Left lobe of liver (tissue), 2 donors: ENCODE data around the gene BAZ1A. TPM values are rescaled to one million over a fixed set of nuclear protein-coding genes. Genes with fewer than 3 reads are reported as not detected.

Source experiments
- ATAC-seq: fragments of 200-7000 bp; cut with Tn5 transposase; one replicate; pipeline ENCODE4 v1.9.1; 2020; ENCODE audit warnings: mild to moderate bottlenecking, moderate library complexity
- DNase-seq: peaks from one replicate; pipeline ENCODE4 v3.0.0-alpha.2; 2020; ENCODE audit warnings: low spot score
- total RNA-seq: library from RNA; stranded (reverse); gene quantifications from one replicate; pipeline ENCODE4 v1.2.1, GENCODE V29; 2021
- donor health status: DM: no; HTN: no; CAD: no; lungs with moderate emphysema.
- donor health status: DM: no; HTN: yes; CAD: no.

Gene BAZ1A
- total RNA-seq, 1 donor from 2014 or later = 10.6 TPM

DNA sequence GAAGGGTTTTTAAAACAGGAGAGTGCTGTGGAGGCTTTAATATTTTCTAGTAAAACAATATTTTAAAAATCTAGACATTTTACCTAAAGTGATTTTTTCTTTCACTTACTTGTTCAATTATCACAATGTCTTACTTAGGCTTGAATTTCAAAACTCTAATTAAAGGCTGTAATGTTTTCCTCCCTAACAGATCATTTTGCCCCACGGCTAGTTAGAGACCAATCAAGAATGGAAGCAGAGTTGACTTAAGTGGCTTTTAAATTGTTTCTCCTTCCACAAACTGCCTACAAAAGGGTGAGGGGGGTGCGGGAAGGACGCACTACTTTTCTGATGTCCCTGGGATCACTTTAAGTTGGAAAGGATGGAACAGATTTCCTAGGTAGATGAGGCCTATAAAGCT, 151.3 kb downstream of the BAZ1A start:
- DNase-seq = no peak
- no peak for ATAC-seq

DNA sequence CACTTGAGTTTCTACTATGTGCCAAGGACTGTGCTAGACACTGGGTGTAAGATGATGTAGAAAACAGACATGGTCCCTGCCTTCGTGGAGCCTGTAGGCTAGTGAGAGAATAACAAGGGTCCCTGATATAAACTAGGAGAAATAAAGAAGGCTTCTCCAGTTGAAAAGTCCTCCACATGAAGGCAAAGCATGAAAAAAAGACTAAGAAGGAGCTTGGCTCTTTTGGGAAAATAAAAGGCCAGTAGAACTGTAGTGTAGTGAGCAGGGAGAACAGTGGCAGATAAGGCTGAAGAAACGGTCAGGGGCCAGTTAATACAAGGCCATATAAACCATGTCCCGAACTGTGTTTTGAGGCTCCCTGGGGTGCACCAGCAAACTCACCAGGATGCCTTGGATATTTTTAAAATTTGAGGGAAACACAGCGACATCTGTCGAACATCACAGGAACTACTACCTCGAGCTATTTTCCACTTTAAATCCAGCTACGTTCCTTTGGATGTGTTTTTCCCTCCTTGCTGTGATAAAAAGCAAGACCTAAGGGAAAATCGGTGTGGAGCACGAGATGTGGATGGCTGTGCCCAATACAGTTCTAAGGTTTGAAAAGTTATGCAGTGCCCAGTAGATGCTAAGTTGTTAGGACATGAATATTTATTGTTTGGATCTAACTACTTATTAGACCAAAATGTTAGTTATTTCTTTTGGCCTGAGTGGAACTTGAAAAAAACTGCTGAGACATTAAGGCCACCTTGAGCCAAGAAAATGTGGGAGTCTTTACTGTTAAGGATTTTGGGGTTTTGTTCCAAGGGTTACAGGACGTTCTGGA, 152.2 kb downstream of the BAZ1A start:
- DNase-seq (peak; percentile 51), ATAC-seq (peak; percentile 97)

DNA sequence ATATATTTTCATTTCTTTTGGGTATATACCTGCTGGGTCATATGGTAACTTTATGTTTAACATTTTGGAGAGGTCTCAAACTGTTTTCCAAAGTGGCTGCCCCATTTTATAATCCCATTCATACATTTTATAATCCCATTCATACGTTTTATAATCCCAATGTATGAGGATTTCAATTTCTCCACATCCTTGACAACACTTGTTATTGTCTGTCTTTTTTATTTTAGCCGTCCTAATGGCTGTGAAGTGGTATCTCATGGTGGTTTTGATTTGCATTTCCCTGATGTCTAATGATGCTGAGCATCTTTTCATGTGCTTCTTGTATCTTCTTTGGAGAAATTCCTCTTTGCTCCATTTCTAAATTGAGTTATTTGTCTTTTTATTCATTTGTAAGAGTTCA, 154.0 kb downstream of the BAZ1A start:
- no peak for DNase-seq
- ATAC-seq = no peak

DNA sequence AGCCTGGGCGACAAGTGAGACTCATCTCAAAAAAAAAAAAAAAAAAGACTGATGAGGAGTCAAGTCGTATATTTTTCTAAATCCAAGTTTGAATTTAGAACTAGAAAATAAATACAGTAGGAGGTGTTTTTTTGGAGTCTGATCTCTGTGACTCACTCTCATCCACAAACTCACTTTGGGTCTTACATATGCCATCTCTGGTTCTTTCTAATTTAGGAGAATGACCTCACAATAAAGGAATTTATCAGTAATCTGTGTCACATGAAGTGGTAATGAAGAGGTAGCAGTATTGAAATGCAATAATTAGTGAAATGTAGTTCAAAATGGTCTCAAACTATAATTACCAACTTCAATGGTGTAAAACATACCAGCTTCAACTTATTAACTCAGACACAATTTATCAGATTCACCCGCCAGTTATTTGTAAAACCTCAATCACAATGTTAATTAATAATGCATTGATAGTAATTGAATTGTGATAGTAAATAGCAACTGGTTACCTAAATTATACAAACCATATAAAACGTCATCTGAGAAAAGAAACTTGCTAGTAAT, 156.3 kb downstream of the BAZ1A start:
- no peak for ATAC-seq

DNA sequence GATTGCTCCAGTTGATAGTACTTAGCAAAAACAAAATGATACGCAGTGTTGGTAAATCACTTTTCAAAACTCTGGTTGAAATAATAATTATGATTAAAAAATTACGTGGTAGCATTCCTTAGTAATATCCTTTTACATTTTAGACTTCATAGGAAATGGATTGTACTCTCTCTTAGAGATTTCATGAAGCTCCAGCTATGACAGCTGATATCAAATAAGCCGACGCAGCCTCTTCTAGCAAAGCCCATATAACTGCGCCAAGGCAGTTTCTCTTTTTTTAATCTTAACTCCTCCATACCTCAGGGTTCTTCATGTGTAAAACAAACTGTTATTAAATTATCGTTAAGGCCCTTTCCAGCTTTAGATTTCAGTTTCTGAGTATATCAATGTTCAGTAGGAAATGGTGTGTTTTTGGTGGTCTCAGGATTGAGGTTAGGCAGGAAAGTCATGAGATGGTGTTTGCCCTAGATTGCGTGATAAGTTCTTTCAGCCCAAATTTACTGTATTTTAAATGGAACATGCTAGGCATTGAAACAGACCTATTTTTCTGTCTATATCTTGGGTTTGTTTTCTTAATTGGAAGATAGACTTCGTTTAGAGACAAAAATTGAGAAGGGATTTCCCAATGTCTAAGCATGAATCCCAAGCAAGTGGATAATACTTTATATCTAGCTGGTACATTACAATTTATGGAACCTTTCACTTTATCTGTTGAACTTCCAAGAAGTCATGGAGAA, 159.9 kb downstream of the BAZ1A start:
- ATAC-seq (peak; percentile 17), DNase-seq (no peak)

More for the DNA sequence above, 156.3 kb downstream of the BAZ1A start:
- DNase-seq = no peak

DNA sequence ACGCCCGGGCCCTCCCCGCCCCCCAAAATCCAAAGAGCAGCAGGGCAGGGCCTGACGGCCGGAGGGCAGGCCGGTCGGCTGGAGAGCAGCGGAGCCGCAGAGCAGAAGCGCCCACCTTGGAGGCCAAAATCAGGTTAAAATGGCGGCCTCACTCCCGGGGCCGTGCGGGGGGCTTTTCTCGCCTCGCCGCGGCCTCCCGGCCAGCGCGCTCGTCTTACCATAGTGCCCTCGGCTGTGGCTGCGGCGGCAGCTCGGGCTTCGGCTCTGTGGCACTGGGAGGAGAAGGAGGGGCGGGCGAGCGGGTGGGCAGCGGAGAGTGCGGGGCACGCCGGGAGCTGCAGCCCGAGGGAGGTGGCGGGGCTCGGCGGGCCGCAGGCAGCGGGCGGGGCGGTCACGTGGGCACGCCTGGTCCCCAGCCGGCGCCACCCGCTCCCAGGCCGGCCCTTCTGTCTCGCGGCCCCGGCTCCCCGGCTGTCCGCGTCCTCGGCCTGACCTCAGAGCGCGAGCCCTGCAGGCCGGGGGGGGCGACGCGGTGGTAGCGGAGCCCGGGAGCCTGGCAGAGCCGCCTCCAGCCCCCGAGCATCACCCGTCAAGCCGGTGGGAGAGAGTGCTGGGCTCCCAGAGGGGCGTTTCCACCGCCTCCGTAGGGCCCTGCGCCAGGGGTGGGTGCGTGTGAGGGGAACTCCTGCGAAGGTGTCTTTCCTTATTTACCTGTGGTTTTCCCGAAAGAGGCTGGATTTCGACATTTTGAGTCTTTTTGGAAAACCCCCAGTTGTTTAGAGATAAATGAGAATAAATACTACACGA, 160.6 kb downstream of the BAZ1A start, which contains the start of gene CFL2:
CFL2 (minus strand) TSS at position 274 of the 807 bp plus-strand sequence; CDS start at position 221, 53 bp downstream.
- peak; percentile 89 for DNase-seq
- ATAC-seq = peak; percentile 97

DNA sequence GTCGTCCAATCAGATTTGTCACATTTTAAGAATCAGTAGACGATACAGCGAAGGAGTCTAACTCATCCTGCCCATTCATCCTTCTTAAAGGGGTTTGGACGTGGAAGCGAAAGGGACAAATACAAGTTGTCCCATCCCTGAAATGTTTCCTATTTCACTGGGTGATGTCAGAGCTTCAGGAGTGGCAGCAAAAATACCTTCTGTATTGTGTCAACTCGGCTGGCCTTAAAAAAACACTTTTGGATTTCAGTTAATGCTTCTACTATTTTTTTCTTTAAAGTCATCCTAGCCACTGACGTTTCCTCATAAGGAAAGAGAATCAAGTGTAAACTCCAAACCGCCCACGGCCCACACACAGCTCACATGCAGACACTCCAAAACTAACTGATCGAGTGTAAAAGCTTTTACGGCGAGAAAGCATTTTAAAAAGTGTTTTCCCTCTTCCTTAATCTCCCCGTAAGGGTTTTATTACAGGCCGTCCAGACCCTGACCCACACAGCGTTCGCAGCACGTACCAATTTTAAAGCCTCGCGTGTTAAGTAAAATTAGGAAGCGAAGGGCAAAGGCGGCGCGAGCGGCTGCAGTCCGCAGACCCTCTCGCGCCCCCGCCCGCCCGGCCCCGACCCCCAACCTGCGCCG, 161.4 kb downstream of the BAZ1A start:
- no peak for DNase-seq
- peak; percentile 36 for ATAC-seq

DNA sequence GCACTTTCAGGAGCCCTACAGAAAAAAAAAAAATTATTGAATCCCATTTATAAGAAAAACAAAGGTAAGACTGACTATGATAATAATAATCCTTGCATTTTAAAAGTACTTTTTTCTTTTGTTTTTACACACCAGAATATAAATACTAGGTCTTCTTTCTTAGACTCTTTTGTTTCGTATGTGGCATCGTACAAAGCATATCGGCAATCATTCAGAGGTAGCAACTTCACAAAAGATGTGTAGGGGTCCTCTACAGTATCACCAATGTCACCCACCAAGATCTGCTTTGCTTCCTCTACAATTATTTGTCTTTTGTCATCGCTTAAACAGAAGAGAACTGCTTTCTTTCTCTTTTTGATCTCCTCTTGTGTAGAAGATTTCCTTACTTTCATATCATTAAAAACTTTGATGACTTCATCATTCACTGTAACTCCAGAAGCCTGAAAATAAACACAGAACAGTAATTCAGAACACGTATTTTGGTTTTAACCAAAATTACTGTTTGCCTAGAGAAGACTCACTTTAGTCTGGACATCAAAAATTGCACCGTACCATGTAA, 162.0 kb downstream of the BAZ1A start:
- no peak for DNase-seq

DNA sequence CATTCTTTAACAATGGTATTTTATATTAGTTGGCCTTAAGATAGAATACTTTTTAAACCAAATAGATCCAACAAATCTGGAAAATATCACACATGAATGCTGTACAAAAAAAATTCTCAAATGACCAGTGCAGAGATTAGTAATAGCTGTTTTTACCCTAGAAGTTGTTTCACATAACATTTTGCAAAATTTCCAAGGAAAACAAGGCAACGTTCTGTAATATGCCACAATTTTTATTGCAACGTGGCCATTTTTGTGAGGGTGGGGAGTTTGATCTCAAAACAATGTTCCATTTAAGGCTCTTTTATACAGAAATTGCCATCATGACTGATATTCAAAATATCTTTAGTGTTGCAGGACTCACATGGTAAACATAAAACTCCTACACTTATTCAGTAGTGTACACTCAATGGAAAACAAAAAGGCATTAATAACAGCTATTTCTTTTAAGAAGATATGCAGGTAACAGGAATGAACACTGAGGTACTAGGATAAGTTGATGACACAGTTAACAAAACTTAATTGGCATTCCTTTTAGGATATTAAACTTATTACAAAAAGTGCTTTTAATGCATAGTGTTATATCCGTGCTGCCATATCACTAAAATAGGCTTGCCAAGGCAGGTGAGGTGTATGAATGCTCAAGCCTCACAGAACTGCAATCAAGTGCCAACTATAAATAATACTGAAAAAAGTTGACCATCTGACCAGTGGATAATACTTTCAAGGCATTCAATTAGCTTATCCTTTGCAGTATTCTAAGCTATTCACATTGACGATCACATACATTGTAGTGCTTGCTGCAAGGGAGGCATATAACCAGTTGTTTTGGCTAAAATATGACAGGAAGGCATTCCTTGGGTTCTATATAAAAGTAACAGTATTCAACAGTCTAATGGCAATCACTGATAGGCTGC, 163.1 kb downstream of the BAZ1A start:
- ATAC-seq (no peak), DNase-seq (no peak)

More for the DNA sequence above, 162.0 kb downstream of the BAZ1A start:
- no peak for ATAC-seq

DNA sequence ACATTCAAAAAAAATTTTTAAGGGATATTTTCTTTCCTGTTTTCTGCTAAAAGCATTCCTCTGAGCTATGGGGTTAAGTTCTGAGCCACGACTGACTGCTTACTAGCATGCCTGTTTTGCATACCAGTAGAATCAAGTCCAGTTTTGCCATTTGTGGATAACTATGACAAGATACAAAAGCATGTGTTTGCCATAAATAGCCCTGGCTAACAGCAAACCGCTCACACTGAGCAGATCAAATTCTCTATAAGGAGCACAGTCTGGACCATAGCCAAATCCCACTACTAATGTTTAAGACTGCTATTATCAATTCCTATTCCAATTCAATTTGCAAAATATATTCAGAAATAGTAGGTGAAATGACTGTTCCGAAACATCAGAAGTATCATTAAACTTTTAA, 164.0 kb downstream of the BAZ1A start:
- no peak for DNase-seq

DNA sequence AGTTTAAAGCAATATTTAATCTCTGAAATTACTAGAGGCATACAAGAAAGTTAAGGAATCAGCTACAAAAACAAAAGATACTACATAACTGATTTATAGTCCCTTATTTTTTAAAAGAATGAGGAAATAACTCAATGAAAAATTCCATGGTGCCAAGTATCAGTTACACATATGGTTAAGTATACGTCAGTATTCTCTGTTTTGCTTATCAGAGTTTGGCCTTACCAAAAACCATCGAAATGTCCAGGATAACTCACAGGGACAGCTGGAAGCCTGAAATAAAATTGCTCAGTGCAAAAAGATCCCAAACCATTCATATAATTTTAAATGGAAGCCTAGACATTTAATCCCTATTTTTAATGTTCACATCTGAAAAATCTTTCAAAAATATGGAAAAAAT, 164.4 kb downstream of the BAZ1A start:
- no peak for ATAC-seq
- no peak for DNase-seq

More for the DNA sequence above, 164.0 kb downstream of the BAZ1A start:
- no peak for ATAC-seq

DNA sequence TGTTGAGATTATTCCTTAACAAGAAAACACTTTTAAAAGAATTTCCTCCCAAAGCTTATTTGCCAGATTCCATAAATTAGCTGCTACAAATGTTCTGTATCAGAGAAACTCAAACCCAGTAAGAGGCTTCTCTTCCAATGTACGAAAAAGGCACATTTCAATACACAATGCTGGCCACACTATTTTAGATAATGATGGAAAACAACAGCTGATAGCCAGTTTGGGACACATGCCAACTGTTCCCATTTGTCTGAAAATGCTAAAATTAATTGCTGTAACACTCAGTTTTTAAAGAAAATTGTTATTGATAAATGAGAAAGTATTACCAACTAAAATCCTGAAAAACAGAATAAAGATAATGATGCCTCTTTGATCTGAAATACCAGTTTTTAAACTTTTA, 165.2 kb downstream of the BAZ1A start:
- ATAC-seq (no peak), DNase-seq (no peak)

DNA sequence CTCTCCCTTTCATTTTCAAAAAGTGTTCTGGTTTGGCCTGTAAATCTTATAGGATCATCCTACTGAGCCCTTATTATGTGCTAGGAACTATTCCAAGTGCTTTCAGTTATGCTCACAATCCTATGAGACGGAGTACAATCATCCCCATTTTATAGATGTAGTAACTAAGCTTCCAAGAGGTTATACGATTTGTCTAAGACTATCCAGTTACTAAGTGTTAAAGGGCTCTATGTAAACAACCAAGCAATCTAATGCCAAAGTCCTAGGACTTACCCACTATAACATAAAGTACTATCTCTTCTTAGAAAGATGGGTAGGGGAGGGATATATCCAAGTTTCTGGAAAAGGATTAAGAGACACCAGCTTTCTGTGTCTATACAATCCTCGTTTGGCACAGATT, 167.4 kb downstream of the BAZ1A start:
- no peak for DNase-seq
- no peak for ATAC-seq

Other genes with a start within 250 kb of the BAZ1A start
- 18.8 TPM for gene SNX6, start 245.2 kb downstream of the BAZ1A start, total RNA-seq
- 67.4 TPM for gene CFL2, start 160.8 kb downstream of the BAZ1A start, total RNA-seq
- gene SRP54, start 107.6 kb upstream of the BAZ1A start, total RNA-seq = 41.0 TPM
- 48.2 TPM for gene FAM177A1, start 170.9 kb upstream of the BAZ1A start, total RNA-seq
- gene PPP2R3C, start 246.6 kb upstream of the BAZ1A start, total RNA-seq = 6.1 TPM
- 18.1 TPM for gene PRORP, start 247.2 kb upstream of the BAZ1A start, total RNA-seq